HG03135 (cell line): ENCODE results near the gene ADARB2.
"Not testable (repeated sequence)": the region's sequence is repeated elsewhere in the genome, so short reads cannot be mapped to it uniquely, and the experiment has no call there.

ENCODE experiments used
- ATAC-seq: cut with Tn5 transposase; IDR thresholded peaks from one replicate; pipeline ENCODE4 v1.9.1; 2021; ENCODE audit warnings: mild to moderate bottlenecking, moderate library complexity; ENCODE audit not compliant: unreplicated experiment

ADARB2 gene

GRCh38 chr10:1552406-1552805 is 184.9 kb downstream of the ADARB2 start:
- ATAC-seq = no peak

- ATAC-seq = no peak
Measured at GRCh38 chr10:1551636-1552338, 185.5 kb downstream of the ADARB2 start.

- ATAC-seq = no peak
Measured at GRCh38 chr10:1550616-1551015, 186.7 kb downstream of the ADARB2 start.

- no peak for ATAC-seq
Measured at GRCh38 chr10:1550291-1550595, 187.1 kb downstream of the ADARB2 start.

- ATAC-seq = no peak
Measured at GRCh38 chr10:1549591-1550290, 187.6 kb downstream of the ADARB2 start.

- ATAC-seq = no peak
Measured at GRCh38 chr10:1548596-1548995, 188.7 kb downstream of the ADARB2 start.

GRCh38 chr10:1548146-1548545 is 189.2 kb downstream of the ADARB2 start:
- no peak for ATAC-seq

GRCh38 chr10:1546431-1547110 is 190.8 kb downstream of the ADARB2 start:
- ATAC-seq = no peak

GRCh38 chr10:1545524-1545923 is 191.8 kb downstream of the ADARB2 start:
- ATAC-seq = no peak

- no peak for ATAC-seq
Measured at GRCh38 chr10:1544929-1545328, 192.4 kb downstream of the ADARB2 start.

- no peak for ATAC-seq
Measured at GRCh38 chr10:1544209-1544673, 193.1 kb downstream of the ADARB2 start.

- no peak for ATAC-seq
Measured at GRCh38 chr10:1543596-1543995, 193.7 kb downstream of the ADARB2 start.

GRCh38 chr10:1542941-1543340 is 194.4 kb downstream of the ADARB2 start:
- ATAC-seq = no peak

GRCh38 chr10:1540144-1540543 is 197.2 kb downstream of the ADARB2 start:
- no peak for ATAC-seq

- ATAC-seq = no peak
Measured at GRCh38 chr10:1539216-1539615, 198.1 kb downstream of the ADARB2 start.

GRCh38 chr10:1538531-1539061 is 198.7 kb downstream of the ADARB2 start:
- no peak for ATAC-seq

GRCh38 chr10:1538121-1538520 is 199.2 kb downstream of the ADARB2 start:
- no peak for ATAC-seq

GRCh38 chr10:1537449-1537848 is 199.9 kb downstream of the ADARB2 start:
- ATAC-seq = not testable (repeated sequence)

GRCh38 chr10:1536341-1536740 is 201.0 kb downstream of the ADARB2 start:
- ATAC-seq = no peak

GRCh38 chr10:1535301-1535965 is 201.9 kb downstream of the ADARB2 start:
- no peak for ATAC-seq

- no peak for ATAC-seq
Measured at GRCh38 chr10:1534820-1535219, 202.5 kb downstream of the ADARB2 start.
